ENCODE results near the gene RFX3.

DNA sequence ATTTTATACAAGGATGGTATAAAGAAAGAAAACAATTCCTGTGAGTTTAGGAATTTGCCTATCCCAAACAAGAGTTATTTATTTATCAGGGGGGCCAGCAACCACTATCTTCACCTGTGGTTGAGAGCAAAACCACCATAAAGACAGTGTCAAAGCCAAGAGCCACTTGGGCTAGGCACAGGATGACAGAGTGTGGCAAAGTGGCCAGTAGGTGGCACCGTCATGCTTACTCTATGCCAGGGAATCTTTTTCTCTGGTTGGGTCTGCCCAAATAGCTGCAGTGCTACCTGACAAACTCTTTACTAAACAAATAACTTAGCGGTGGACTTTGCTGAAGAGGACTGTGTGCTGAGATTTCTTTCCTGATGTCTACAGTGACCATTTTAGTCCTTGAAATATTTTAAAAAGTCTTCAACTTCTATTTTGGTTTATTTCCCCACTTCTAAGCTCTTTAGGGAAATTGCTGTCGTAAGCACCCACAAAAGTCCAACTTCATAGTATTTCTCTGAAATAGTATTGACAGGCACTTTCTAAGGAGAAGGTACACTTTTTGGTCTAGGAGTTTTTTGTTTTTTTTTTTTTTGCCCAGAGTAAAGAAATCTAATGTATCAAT is 285.0 kb downstream of the RFX3 start:
- TF ChIP-seq, protein P1, sequence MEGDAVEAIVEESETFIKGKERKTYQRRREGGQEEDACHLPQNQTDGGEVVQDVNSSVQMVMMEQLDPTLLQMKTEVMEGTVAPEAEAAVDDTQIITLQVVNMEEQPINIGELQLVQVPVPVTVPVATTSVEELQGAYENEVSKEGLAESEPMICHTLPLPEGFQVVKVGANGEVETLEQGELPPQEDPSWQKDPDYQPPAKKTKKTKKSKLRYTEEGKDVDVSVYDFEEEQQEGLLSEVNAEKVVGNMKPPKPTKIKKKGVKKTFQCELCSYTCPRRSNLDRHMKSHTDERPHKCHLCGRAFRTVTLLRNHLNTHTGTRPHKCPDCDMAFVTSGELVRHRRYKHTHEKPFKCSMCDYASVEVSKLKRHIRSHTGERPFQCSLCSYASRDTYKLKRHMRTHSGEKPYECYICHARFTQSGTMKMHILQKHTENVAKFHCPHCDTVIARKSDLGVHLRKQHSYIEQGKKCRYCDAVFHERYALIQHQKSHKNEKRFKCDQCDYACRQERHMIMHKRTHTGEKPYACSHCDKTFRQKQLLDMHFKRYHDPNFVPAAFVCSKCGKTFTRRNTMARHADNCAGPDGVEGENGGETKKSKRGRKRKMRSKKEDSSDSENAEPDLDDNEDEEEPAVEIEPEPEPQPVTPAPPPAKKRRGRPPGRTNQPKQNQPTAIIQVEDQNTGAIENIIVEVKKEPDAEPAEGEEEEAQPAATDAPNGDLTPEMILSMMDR (IDR thresholded peaks at IDR 0.05; ENCODE audit: low read depth, low read length, missing input control) = peak; percentile 76
- no peak for TF ChIP-seq RXRA (IDR thresholded peaks at IDR 0.05)
- no peak for TF ChIP-seq TAF1 (conservative IDR thresholded peaks at IDR 0.05)
- TF ChIP-seq, protein P2, sequence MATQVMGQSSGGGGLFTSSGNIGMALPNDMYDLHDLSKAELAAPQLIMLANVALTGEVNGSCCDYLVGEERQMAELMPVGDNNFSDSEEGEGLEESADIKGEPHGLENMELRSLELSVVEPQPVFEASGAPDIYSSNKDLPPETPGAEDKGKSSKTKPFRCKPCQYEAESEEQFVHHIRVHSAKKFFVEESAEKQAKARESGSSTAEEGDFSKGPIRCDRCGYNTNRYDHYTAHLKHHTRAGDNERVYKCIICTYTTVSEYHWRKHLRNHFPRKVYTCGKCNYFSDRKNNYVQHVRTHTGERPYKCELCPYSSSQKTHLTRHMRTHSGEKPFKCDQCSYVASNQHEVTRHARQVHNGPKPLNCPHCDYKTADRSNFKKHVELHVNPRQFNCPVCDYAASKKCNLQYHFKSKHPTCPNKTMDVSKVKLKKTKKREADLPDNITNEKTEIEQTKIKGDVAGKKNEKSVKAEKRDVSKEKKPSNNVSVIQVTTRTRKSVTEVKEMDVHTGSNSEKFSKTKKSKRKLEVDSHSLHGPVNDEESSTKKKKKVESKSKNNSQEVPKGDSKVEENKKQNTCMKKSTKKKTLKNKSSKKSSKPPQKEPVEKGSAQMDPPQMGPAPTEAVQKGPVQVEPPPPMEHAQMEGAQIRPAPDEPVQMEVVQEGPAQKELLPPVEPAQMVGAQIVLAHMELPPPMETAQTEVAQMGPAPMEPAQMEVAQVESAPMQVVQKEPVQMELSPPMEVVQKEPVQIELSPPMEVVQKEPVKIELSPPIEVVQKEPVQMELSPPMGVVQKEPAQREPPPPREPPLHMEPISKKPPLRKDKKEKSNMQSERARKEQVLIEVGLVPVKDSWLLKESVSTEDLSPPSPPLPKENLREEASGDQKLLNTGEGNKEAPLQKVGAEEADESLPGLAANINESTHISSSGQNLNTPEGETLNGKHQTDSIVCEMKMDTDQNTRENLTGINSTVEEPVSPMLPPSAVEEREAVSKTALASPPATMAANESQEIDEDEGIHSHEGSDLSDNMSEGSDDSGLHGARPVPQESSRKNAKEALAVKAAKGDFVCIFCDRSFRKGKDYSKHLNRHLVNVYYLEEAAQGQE (IDR thresholded peaks at IDR 0.05) = no peak
- TF ChIP-seq, protein P3, sequence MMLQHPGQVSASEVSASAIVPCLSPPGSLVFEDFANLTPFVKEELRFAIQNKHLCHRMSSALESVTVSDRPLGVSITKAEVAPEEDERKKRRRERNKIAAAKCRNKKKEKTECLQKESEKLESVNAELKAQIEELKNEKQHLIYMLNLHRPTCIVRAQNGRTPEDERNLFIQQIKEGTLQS (IDR thresholded peaks at IDR 0.05) = no peak
- no peak for TF ChIP-seq HNF4G (IDR thresholded peaks at IDR 0.05)
- TF ChIP-seq SP1 (IDR thresholded peaks at IDR 0.05) = no peak

All from liver (tissue), 3 donors.